Measurements from ENCODE around the gene TCF4.

DNA sequence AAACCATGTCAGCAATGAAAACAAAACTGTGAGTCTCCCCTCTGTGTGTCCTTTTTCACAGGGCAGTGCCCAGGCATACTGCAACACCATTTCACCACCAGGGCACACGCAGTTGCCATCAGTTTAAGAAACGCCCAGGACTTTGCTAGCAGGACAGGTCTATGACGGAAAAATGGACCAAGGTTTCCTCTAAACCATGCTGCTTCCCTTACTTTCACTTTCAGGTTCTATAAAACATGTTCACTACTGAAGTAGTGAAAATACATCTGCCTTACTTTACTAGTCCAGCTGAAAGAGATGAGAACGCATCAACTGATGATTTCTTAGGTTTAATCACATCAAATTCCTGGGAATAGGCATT, 110.5 kb downstream of the TCF4 start:
- TF ChIP-seq, protein P1, sequence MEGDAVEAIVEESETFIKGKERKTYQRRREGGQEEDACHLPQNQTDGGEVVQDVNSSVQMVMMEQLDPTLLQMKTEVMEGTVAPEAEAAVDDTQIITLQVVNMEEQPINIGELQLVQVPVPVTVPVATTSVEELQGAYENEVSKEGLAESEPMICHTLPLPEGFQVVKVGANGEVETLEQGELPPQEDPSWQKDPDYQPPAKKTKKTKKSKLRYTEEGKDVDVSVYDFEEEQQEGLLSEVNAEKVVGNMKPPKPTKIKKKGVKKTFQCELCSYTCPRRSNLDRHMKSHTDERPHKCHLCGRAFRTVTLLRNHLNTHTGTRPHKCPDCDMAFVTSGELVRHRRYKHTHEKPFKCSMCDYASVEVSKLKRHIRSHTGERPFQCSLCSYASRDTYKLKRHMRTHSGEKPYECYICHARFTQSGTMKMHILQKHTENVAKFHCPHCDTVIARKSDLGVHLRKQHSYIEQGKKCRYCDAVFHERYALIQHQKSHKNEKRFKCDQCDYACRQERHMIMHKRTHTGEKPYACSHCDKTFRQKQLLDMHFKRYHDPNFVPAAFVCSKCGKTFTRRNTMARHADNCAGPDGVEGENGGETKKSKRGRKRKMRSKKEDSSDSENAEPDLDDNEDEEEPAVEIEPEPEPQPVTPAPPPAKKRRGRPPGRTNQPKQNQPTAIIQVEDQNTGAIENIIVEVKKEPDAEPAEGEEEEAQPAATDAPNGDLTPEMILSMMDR (conservative IDR thresholded peaks at IDR 0.05; ENCODE audit: low read length): 0 out of 2 replicates have a peak, but pooled peaks have one; percentile 19
- no peak for TF ChIP-seq EZH2phosphoT487 (IDR thresholded peaks at IDR 0.05; ENCODE audit: borderline replicate concordance)

Measured in Loucy (cell line).